Brain microvascular endothelial cell (primary cell): ENCODE measurements around the gene DCUN1D1.

Experiments used
- DNase-seq: peaks from one replicate; pipeline ENCODE4 v3.0.0-alpha.2; 2020
- H3K27ac ChIP-seq: fragments of 250-450 bp; sonication (Bioruptor Pico); 2 replicates; pipeline ENCODE4 v1.5.1; 2020; ENCODE audit warnings: mild to moderate bottlenecking, moderate library complexity
- H3K27me3 ChIP-seq: fragments of 250-450 bp; sonication (Bioruptor Pico); replicated peaks from 2 replicates; pipeline ENCODE4 v1.5.1; 2020; ENCODE audit warnings: mild to moderate bottlenecking
- H3K36me3 ChIP-seq: fragments of 250-450 bp; sonication (Bioruptor Pico); replicated peaks from 2 replicates; pipeline ENCODE4 v1.5.1; 2020; ENCODE audit warnings: mild to moderate bottlenecking
- H3K4me3 ChIP-seq: 2 replicates; pipeline ENCODE4 v1.5.1; 2011; ENCODE audit warnings: low read depth, mild to moderate bottlenecking, control low read depth, low read length, moderate library complexity
- CTCF ChIP-seq: IDR thresholded peaks from 2 replicates; pipeline ENCODE4 v1.5.1; 2011; ENCODE audit warnings: low read depth, mild to moderate bottlenecking, moderate library complexity, low read length, control low read depth, inconsistent platforms; ENCODE audit errors: missing control alignments
- in situ Hi-C: cut with HindIII; loops from 2 replicates; pipeline ENCODE4 v1.10.0; 2017; ENCODE audit warnings: low sequenced_read_pairs, low pct_ligation_motif_present

Gene DCUN1D1

DNA sequence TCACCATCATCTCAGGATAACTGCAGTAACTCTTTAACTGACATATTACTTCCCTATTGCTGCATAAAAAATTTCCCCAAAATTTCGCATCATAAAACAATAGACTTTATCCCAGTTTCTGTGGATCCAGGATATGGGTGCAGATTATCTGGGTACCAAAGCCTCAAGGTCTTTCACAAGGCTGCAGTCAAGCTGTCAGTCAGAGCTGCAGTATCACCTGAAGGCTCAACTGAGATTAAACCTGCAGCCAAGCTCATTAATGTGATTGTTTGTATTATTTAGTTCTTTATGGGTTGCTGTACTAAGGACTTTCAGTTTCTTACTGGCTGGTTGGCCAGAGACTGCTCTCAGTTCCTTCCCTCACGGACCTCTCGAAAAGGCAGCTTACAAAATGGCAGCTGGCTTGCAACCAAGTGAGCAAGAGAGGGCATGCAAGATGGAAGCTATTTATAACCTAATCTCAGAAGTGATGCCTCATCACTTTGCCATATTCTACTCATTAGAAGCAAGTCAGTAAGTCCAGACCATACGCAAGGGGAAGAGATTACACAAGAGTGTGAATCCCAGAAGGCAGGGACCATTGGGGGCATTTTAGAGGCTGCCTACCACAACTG lies 54.9 kb downstream of the DCUN1D1 start:
- Histone ChIP-seq H3K36me3 (no peaks in the 10 kb centered on the region), H3K27me3 (no peaks in the 10 kb centered on the region), H3K27ac (no peak overlapping the region), H3K4me3 (no peak overlapping the region)
- in situ Hi-C loops: no loop called here
- peak; percentile 4 for DNase-seq
- TF ChIP-seq CTCF: no peak

DNA sequence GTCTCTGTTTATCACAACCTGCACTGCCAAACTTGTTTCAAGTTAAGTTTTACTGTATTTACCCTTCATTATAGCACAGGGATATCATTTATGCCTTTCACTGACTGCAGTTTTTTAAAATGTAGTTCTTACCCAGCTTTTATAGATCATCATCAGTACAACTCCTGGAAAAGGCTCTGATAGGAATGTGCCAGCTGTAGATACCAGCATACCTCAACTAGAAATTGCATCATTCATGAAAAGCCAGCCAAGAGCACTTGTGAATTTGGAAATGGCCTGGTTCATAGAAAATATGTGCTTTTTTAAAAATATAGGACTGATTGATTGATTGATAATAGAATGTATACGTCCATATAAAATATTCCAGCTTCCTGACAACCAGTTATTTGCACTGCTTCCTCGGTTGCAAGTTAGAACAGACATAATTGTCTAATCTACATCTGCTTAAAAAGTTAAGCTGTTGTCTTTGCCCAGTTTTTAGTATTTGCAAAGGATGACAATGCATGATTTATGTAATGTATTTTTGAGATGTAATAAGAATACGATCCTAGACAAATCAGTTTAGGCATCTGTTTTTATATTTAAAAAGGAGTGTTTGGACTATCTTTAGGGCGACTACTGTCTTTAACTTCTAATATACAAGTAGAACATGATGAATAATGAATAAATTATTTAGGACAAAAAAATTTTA lies 58.5 kb downstream of the DCUN1D1 start:
- H3K27me3 ChIP-seq: no peaks in the 10 kb centered on the region
- in situ Hi-C loops: no loop called here
- no peak for TF ChIP-seq CTCF
- H3K4me3 ChIP-seq: no peak overlapping the region
- no peak overlapping the region for H3K27ac ChIP-seq
- DNase-seq: no peak
- no peaks in the 10 kb centered on the region for H3K36me3 ChIP-seq

DNA sequence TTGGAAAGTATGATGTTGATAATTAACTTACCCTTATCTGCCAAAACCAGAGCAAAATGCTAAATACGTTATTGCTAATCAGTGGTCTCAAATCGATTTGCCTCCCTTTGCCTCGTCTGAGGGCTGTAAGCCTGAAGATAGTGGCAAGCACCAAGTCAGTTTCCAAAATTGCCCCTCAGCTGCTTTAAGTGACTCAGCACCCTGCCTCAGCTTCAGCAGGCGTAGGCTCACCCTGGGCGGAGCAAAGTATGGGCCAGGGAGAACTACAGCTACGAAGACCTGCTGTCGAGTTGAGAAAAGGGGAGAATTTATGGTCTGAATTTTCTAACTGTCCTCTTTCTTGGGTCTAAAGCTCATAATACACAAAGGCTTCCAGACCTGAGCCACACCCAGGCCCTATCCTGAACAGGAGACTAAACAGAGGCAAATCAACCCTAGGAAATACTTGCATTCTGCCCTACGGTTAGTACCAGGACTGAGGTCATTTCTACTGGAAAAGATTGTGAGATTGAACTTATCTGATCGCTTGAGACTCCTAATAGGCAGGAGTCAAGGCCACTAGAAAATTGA lies 59.7 kb downstream of the DCUN1D1 start:
- H3K27me3 ChIP-seq: no peaks in the 10 kb centered on the region
- in situ Hi-C loops: no loop called here
- no peak overlapping the region for H3K27ac ChIP-seq
- no peak overlapping the region for H3K4me3 ChIP-seq
- H3K36me3 ChIP-seq: no peaks in the 10 kb centered on the region
- TF ChIP-seq CTCF: no peak
- DNase-seq: no peak

DNA sequence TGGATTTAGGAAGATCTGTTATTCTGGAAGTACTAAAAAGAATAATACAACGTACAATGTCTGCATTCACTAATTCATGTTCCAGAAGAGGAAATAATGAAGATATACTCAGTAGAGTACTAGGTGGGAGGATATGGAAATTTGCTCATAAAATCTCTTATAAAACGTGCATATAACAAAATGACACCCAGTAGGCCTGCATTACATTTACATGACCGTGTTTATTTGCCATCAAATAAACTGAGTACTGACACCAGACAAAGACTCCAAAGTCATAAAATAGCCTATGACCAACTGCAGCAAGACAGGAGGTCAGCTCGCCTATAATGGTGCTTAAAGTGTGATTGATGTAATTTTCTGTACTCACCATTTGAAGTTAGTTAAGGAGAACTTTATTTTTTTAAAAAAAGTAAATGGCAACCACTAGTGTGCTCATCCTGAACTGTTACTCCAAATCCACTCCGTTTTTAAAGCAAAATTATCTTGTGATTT lies 60.4 kb downstream of the DCUN1D1 start:
- Histone ChIP-seq H3K4me3 (no peak overlapping the region), H3K36me3 (no peaks in the 10 kb centered on the region), H3K27me3 (no peaks in the 10 kb centered on the region), H3K27ac (no peak overlapping the region)
- TF ChIP-seq CTCF: no peak
- no peak for DNase-seq
- in situ Hi-C loops: no loop called here

- Histone ChIP-seq H3K27me3 (no peaks in the 10 kb centered on the region), H3K27ac (no peak overlapping the region), H3K36me3 (peaks cover 8% of the 10 kb centered on the region), H3K4me3 (no peak overlapping the region)
- in situ Hi-C loops: no loop called here
- TF ChIP-seq CTCF: no peak
- no peak for DNase-seq
Measured at GRCh38 chr3:182917134-182917533, 63.2 kb downstream of the DCUN1D1 start.
